HCT116 (cell line): ENCODE results near the gene RASAL2. TPM values are rescaled to one million over a fixed set of nuclear protein-coding genes. Genes with fewer than 3 reads are reported as not detected.

Experiments used
- ATAC-seq: fragments of 200-7000 bp; cut with Tn5 transposase; 2 replicates; pipeline ENCODE4 v1.9.1; 2020; ENCODE audit warnings: mild to moderate bottlenecking, moderate library complexity
- BruUV-seq: library from RNA; stranded (reverse); fragments of 400-500 nt; replicated peaks from 2 replicates; lab custom pipeline; 2021; lab: Mats Ljungman, UMichigan
- CTCF ChIA-PET: fragments of 300-600 bp; sonication (Branson Sonifier 250); formaldehyde crosslinking; loops from one replicate; lab custom pipeline; 2021; ENCODE audit warnings: antibody characterized with exemption; lab: Charles Lee
- POLR2A ChIA-PET: fragments of 300-600, 350-600 bp; sonication (Branson Sonifier 250); formaldehyde crosslinking; loops from one replicate; lab custom pipeline; 2021; ENCODE audit warnings: antibody characterized with exemption; lab: Charles Lee
- RAD21 ChIA-PET, 2 experiments: fragments of 300-600 bp; sonication (Branson Sonifier 250); formaldehyde crosslinking; loops; one replicate each; lab custom pipeline; 2023; ENCODE audit warnings: low total read pairs in 2 of 2; ENCODE audit not compliant: uncharacterized antibody in 2 of 2, unreplicated experiment in 2 of 2, low non-redundant PET in 1 of 2; lab: Charles Lee
- DNase-seq: peaks from one replicate; pipeline ENCODE4 v3.0.0-alpha.2; 2010; ENCODE audit warnings: low read depth, low spot score
- H2AFZ ChIP-seq: fragments of 200-600 bp; shearing (Covaris generic), sonication (generic); 2 replicates; pipeline ENCODE4 v1.6.1; 2017; ENCODE audit warnings: low read depth, mixed run types, mixed read lengths, antibody characterized with exemption, low read length; ENCODE audit not compliant: poor library complexity, severe bottlenecking
- H3K27ac ChIP-seq: 2 replicates; pipeline ENCODE4 v1.5.1; 2012; ENCODE audit warnings: low read depth, low read length
- H3K27me3 ChIP-seq: fragments of 200-600 bp; sonication (generic); 2 replicates; pipeline ENCODE4 v1.6.1; 2016; ENCODE audit warnings: mixed run types, low read length, mixed read lengths; ENCODE audit not compliant: insufficient read depth
- H3K36me3 ChIP-seq, 2 experiments: fragments of 200-500 bp in 1 of 2; fragments of 200-600 bp in 1 of 2; sonication (Bioruptor generic) in 1 of 2; sonication (generic) in 1 of 2; 2 replicates each; pipeline versions ENCODE4 v1.5.1 to v1.6.1; 2014 to 2016; ENCODE audit warnings: low read length in 2 of 2, inconsistent platforms in 1 of 2, mixed read lengths in 1 of 2, mixed run types in 1 of 2; ENCODE audit not compliant: insufficient read depth in 2 of 2, control insufficient read depth in 1 of 2
- H3K4me1 ChIP-seq, 2 experiments: fragments of 200-600 bp in 1 of 2; sonication (generic) in 1 of 2; 2 replicates each; pipeline versions ENCODE4 v1.5.1 to v1.6.1; 2012 to 2017; ENCODE audit warnings: low read length in 2 of 2, inconsistent platforms in 1 of 2, mild to moderate bottlenecking in 1 of 2, mixed read lengths in 1 of 2, mixed run types in 1 of 2, moderate library complexity in 1 of 2; ENCODE audit not compliant: insufficient read depth in 2 of 2, control insufficient read depth in 1 of 2
- H3K4me2 ChIP-seq: fragments of 200-600 bp; sonication (generic); 2 replicates; pipeline ENCODE4 v1.6.1; 2017; ENCODE audit warnings: mixed run types, low read length, mixed read lengths
- H3K4me3 ChIP-seq, 2 experiments: fragments of 200-600 bp in 1 of 2; sonication (generic) in 1 of 2; replicated peaks in 1 of 2; 2 replicates each; pipeline ENCODE4 v1.5.1; 2011 to 2016; ENCODE audit warnings: low read length in 2 of 2, control low read depth in 1 of 2, low read depth in 1 of 2, mild to moderate bottlenecking in 1 of 2, mixed read lengths in 1 of 2, mixed run types in 1 of 2
- H3K79me2 ChIP-seq: fragments of 200-600 bp; sonication (generic); 2 replicates; pipeline ENCODE4 v1.6.1; 2017; ENCODE audit warnings: mild to moderate bottlenecking, mixed run types, low read length, moderate library complexity, mixed read lengths; ENCODE audit not compliant: insufficient read depth
- H3K9ac ChIP-seq: fragments of 200-600 bp; sonication (generic); 2 replicates; pipeline ENCODE4 v1.6.1; 2016; ENCODE audit warnings: low read length, mixed read lengths
- H3K9me2 ChIP-seq: fragments of 200-600 bp; sonication (generic), shearing (Covaris generic); 2 replicates; pipeline ENCODE4 v1.6.1; 2017; ENCODE audit warnings: mixed run types, mild to moderate bottlenecking, moderate library complexity; ENCODE audit not compliant: insufficient read depth
- H3K9me3 ChIP-seq, 2 experiments: fragments of 200-500 bp in 1 of 2; fragments of 200-600 bp in 1 of 2; sonication (Bioruptor generic) in 1 of 2; sonication (generic) in 1 of 2; 2 replicates each; pipeline ENCODE4 v1.6.1; 2014 to 2017; ENCODE audit warnings: low read length in 2 of 2, mixed read lengths in 2 of 2, inconsistent platforms in 1 of 2, low read depth in 1 of 2, mild to moderate bottlenecking in 1 of 2, mixed run types in 1 of 2, moderate library complexity in 1 of 2; ENCODE audit not compliant: control insufficient read depth in 1 of 2, insufficient read depth in 1 of 2
- H4K20me1 ChIP-seq: fragments of 200-600 bp; sonication (generic), shearing (Covaris generic); 2 replicates; pipeline ENCODE4 v1.6.1; 2017; ENCODE audit warnings: mixed run types, mild to moderate bottlenecking, moderate library complexity; ENCODE audit not compliant: insufficient read depth
- CEBPB ChIP-seq: IDR thresholded peaks from 2 replicates; pipeline ENCODE4 v1.6.1; 2012; ENCODE audit warnings: low read depth
- ELF1 ChIP-seq: IDR thresholded peaks from 2 replicates; pipeline ENCODE4 v1.6.1; 2012; ENCODE audit warnings: low read depth, borderline replicate concordance
- EZH2 ChIP-seq: fragments of 200-600 bp; sonication (generic); IDR thresholded peaks from 2 replicates; pipeline ENCODE4 v1.6.1; 2017; ENCODE audit warnings: antibody characterized with exemption, mixed run types
- EZH2phosphoT487 ChIP-seq: fragments of 200-600 bp; IDR thresholded peaks from 2 replicates; pipeline ENCODE4 v1.6.1; 2018; ENCODE audit warnings: antibody characterized with exemption, borderline replicate concordance
- POLR2A ChIP-seq: IDR thresholded peaks from 2 replicates; pipeline ENCODE4 v1.7.0; 2011; ENCODE audit warnings: borderline replicate concordance; ENCODE audit not compliant: insufficient read depth, insufficient read length; ENCODE audit errors: extremely low read depth
- RAD21 ChIP-seq: IDR thresholded peaks from 2 replicates; pipeline ENCODE4 v1.6.1; 2012; ENCODE audit warnings: low read depth, mild to moderate bottlenecking
- REST ChIP-seq: IDR thresholded peaks from 2 replicates; pipeline ENCODE4 v1.6.1; 2012; ENCODE audit warnings: low read depth
- YY1 ChIP-seq: IDR thresholded peaks from 2 replicates; pipeline ENCODE4 v1.6.1; 2011; ENCODE audit warnings: low read length, low read depth, moderate library complexity, mild to moderate bottlenecking; ENCODE audit not compliant: insufficient replicate concordance; ENCODE audit errors: extremely low read depth
- intact Hi-C: fragments of 100-400 bp; cut with micrococcal nuclease; formaldehyde crosslinking; loops from 2 replicates; pipeline ENCODE4 v1.10.0; 2022
- total RNA-seq: library from RNA; stranded (reverse); gene quantifications from one replicate; pipeline ENCODE4 v1.2.1, GENCODE V29; 2021; ENCODE audit not compliant: unreplicated experiment
- TF ChIP-seq, protein P1 (sequence below): IDR thresholded peaks from 2 replicates; pipeline ENCODE4 v1.6.1; 2011; ENCODE audit warnings: mild to moderate bottlenecking, low read length, moderate library complexity; ENCODE audit not compliant: insufficient replicate concordance; ENCODE audit errors: extremely low read depth
- TF ChIP-seq, protein P2 (sequence below): IDR thresholded peaks from 2 replicates; pipeline ENCODE4 v1.6.1; 2012

RASAL2 gene
- total RNA-seq, 1 experiment from 2014 or later = 11.7 TPM

DNA sequence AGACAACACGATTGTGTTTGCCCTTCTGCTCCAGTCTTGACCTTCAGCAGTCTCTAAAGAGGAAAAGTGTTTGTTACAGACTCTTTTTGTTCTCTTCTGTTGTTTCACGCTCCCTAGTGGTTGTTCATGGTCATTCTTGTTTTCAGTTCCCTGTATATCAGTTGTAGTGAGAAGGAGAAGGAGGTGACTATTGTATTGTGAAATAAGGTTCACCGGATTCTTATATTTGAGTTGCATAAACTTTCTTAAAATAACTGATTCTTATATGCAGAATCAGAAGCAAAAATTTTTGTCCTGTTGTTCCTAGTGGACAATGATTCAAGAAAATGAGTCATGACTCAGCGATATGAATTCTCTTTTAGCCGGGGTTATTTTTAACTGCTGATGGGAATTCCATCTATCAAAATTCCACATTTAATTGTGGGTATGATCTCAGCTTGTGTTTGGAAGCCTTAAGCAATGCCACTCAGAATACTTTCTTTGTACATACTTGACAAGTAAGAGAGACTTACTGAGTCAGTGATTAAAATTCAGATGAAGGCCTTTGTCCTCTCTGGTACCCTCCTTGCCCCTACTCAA, 250.7 kb downstream of the RASAL2 start (continued):
- TF ChIP-seq, protein P1, sequence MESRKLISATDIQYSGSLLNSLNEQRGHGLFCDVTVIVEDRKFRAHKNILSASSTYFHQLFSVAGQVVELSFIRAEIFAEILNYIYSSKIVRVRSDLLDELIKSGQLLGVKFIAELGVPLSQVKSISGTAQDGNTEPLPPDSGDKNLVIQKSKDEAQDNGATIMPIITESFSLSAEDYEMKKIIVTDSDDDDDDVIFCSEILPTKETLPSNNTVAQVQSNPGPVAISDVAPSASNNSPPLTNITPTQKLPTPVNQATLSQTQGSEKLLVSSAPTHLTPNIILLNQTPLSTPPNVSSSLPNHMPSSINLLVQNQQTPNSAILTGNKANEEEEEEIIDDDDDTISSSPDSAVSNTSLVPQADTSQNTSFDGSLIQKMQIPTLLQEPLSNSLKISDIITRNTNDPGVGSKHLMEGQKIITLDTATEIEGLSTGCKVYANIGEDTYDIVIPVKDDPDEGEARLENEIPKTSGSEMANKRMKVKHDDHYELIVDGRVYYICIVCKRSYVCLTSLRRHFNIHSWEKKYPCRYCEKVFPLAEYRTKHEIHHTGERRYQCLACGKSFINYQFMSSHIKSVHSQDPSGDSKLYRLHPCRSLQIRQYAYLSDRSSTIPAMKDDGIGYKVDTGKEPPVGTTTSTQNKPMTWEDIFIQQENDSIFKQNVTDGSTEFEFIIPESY = no peak

DNA sequence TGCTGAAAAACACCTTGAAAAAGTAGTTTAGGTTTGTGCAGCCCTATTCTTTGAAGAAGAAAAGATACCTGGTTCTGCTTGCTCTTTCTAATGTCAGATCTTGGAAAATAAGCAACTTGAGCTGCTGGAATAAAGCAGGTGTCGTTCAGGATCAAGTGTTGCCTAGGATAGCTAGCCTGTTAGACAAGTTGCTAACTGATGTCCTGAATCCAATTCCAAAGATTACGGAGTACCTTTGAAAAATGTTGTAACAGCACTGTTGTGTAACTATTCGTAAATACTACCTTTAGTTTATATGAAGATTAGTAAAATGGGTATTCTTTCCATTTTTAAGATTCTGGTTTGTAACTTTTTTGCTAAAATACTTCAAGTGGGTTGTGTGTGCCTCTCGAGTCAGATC, 251.3 kb downstream of the RASAL2 start:
- no peak for DNase-seq
- 0 out of 2 replicates have a peak overlapping the region, but pooled peaks have one; percentile 19 for H3K9ac ChIP-seq
- no TSS peak for BruUV-seq
- peak overlapping the region; percentile 46; the same call in 1 of the 2 replicates for H3K27ac ChIP-seq
- H3K4me2 ChIP-seq = peak overlapping the region; percentile 59
- no peaks in the 10 kb centered on the region for H4K20me1 ChIP-seq
- H3K27me3 ChIP-seq = no peaks in the 10 kb centered on the region
- H3K4me3 ChIP-seq = peak overlapping the region in 1 of 2 experiments; percentile 25; a peak in 1 of 4 replicates
- peaks cover 24 to 38% of the 10 kb centered on the region in 2 experiments for H3K4me1 ChIP-seq
- intact Hi-C loops = no loop called here
- no peaks in the 10 kb centered on the region for H3K79me2 ChIP-seq
- H3K9me2 ChIP-seq = no peaks in the 10 kb centered on the region
- no peaks in the 10 kb centered on the region for H3K9me3 ChIP-seq
- H2AFZ ChIP-seq = no peak overlapping the region
- TF ChIP-seq POLR2A (no peak), RAD21 (no peak), EZH2 (no peak), REST (no peak), CEBPB (no peak), YY1 (no peak), ELF1 (no peak), EZH2phosphoT487 (no peak)
- TF ChIP-seq, protein P1 = no peak
- TF ChIP-seq, protein P2, sequence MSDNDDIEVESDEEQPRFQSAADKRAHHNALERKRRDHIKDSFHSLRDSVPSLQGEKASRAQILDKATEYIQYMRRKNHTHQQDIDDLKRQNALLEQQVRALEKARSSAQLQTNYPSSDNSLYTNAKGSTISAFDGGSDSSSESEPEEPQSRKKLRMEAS = no peak
- TF ChIP-seq, all 23 proteins: peak for 0
- ChIA-PET CTCF (interaction anchor here (0.8 to 2.2 kb wide), 7 partner anchors 10 to 155 kb away, joined by 3 to 10 read pairs (median 3); no protein-coding TSS in a partner anchor), RAD21 (interaction anchor here in 1 of 2 experiments (0.6 kb wide), 1 partner anchor 37 kb away, joined by 3 read pairs; no protein-coding TSS in a partner anchor), POLR2A (no interaction called here)
- no peak for ATAC-seq
- no peaks in the 10 kb centered on the region for H3K36me3 ChIP-seq
